CD4-positive, alpha-beta memory T cell (primary cell): ENCODE data around the gene SFN. TPM values are rescaled to one million over a fixed set of nuclear protein-coding genes. Genes with fewer than 3 reads are reported as not detected.
"Not testable (repeated sequence)": the region's sequence is repeated elsewhere in the genome, so short reads cannot be mapped to it uniquely, and the experiment has no call there.

ENCODE experiments used
- CTCF ChIA-PET: fragments of 350-600 bp; sonication (Branson Sonifier 250); formaldehyde crosslinking; loops from one replicate; lab custom pipeline; 2021; ENCODE audit warnings: inconsistent platforms; ENCODE audit not compliant: partially characterized antibody; lab: Charles Lee
- POLR2A ChIA-PET: fragments of 350-600 bp; sonication (Branson Sonifier 250); formaldehyde crosslinking; loops from one replicate; lab custom pipeline; 2021; ENCODE audit not compliant: partially characterized antibody; lab: Charles Lee
- DNase-seq, 5 donors: peaks; one replicate each; pipeline versions ENCODE4 v3.0.0 to v3.0.0-alpha.2; 2020 to 2022; ENCODE audit warnings: mixed read lengths in 1 of 5
- H3K27ac ChIP-seq: one replicate; pipeline ENCODE4 v1.7.0; 2013; ENCODE audit warnings: low read depth, low read length
- H3K27me3 ChIP-seq: 2 replicates; pipeline ENCODE4 v1.7.0; 2013; ENCODE audit warnings: mild to moderate bottlenecking, low read length, moderate library complexity; ENCODE audit not compliant: insufficient read depth
- H3K36me3 ChIP-seq: 2 replicates; pipeline ENCODE4 v1.7.0; 2013; ENCODE audit warnings: mild to moderate bottlenecking, low read length, moderate library complexity; ENCODE audit not compliant: insufficient read depth
- H3K4me1 ChIP-seq: 2 replicates; pipeline ENCODE4 v1.7.0; 2013; ENCODE audit warnings: mild to moderate bottlenecking, low read length, moderate library complexity; ENCODE audit not compliant: insufficient read depth
- H3K4me3 ChIP-seq, 2 donors: one replicate each; pipeline ENCODE4 v1.7.0; 2013; ENCODE audit warnings: low read length in 2 of 2, mild to moderate bottlenecking in 1 of 2
- H3K9me3 ChIP-seq, 2 donors: one replicate each; pipeline ENCODE4 v1.7.0; 2013; ENCODE audit warnings: low read length in 2 of 2, control low read depth in 1 of 2; ENCODE audit not compliant: control insufficient read depth in 1 of 2
- H3K27ac Mint-ChIP-seq, 7 donors: one replicate each; pipeline ENCODE4 v1.8.0; 2020 to 2021; ENCODE audit warnings: mixed read lengths in 7 of 7, mild to moderate bottlenecking in 6 of 7, inconsistent platforms in 3 of 7, moderate library complexity in 3 of 7
- H3K27me3 Mint-ChIP-seq, 2 donors: one replicate each; pipeline ENCODE4 v1.8.0; 2020 to 2021; ENCODE audit warnings: mixed read lengths in 2 of 2
- H3K36me3 Mint-ChIP-seq, 2 donors: one replicate each; pipeline ENCODE4 v1.8.0; 2020 to 2021; ENCODE audit warnings: mixed read lengths in 2 of 2, inconsistent platforms in 1 of 2, mild to moderate bottlenecking in 1 of 2
- H3K4me1 Mint-ChIP-seq, 4 donors: one replicate each; pipeline ENCODE4 v1.8.0; 2020 to 2021; ENCODE audit warnings: mixed read lengths in 4 of 4, mild to moderate bottlenecking in 1 of 4
- H3K4me3 Mint-ChIP-seq, 8 donors: one replicate each; pipeline ENCODE4 v1.8.0; 2020 to 2021; ENCODE audit warnings: mixed read lengths in 8 of 8, mild to moderate bottlenecking in 7 of 8, moderate library complexity in 6 of 8, inconsistent platforms in 3 of 8
- H3K9me3 Mint-ChIP-seq, 8 donors: one replicate each; pipeline ENCODE4 v1.8.0; 2020 to 2021; ENCODE audit warnings: mixed read lengths in 8 of 8, mild to moderate bottlenecking in 5 of 8, inconsistent platforms in 3 of 8, moderate library complexity in 1 of 8
- intact Hi-C: fragments of 100-400 bp; cut with micrococcal nuclease; formaldehyde crosslinking; loops from one replicate; pipeline ENCODE4 v1.15.1; 2023
- polyA plus RNA-seq, 2 donors: library from polyadenylated mRNA; unstranded; fragments of 300-500 nt; fragmentation: Illumina TruSeq; gene quantifications; one replicate each; pipeline ENCODE4 v1.2.3, GENCODE V29; 2021
- total RNA-seq, 2 experiments: library from RNA; stranded (reverse); gene quantifications; one replicate each; pipeline ENCODE4 v1.2.3, GENCODE V29; 2021

SFN gene
- total and polyA plus RNA-seq, 4 experiments from 2014 or later: 0.76 to 0.83 TPM; not detected in 2

DNA sequence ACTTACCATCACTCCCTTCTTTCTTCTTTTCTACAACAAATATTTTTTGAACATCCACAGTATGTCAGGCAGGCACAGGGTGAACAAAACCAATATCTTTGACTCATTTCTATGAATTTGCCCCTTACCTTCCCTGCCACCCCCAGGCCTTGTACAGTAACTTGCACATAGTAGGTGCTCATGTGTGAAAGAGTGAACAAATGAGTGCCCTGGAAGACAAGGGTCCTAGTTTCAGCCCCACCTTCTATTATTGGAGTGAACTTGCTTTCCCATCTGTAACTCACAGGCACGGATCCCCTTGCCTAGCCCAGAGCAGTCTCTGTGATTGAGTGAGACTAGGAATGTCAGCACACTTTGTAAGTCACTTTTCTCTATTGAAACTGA, 23.6 kb upstream of the SFN start:
- Histone ChIP-seq H3K36me3 (peaks cover 34% of the 10 kb centered on the region), H3K4me1 (peaks cover 34% of the 10 kb centered on the region), H3K27ac (peak overlapping the region; percentile 90), H3K4me3 (no peak overlapping the region), H3K27me3 (no peaks in the 10 kb centered on the region), H3K9me3 (no peaks in the 10 kb centered on the region)
- intact Hi-C loops: no loop called here
- H3K36me3 Mint-ChIP-seq: peaks cover 35 to 63% of the 10 kb centered on the region in 2 donors
- ChIA-PET POLR2A (interaction anchor here (0.6 to 1.2 kb wide), 3 partner anchors 20 to 51 kb away, joined by 3 to 4 read pairs (median 4); partner anchors contain the start of gene GPN2), CTCF (interaction anchor here (0.8 to 10.7 kb wide), 6 partner anchors 12 to 30 kb away, joined by 3 to 184 read pairs (median 3); partner anchors contain the start of gene ZDHHC18)
- no peaks in the 10 kb centered on the region for H3K9me3 Mint-ChIP-seq
- H3K27ac Mint-ChIP-seq: peak overlapping the region; percentile 88 to 97 (median 94)
- no peak for DNase-seq
- H3K4me3 Mint-ChIP-seq: peak overlapping the region in 6 of 8 donors; percentile 12 to 57 (median 38)
- no peaks in the 10 kb centered on the region for H3K27me3 Mint-ChIP-seq
- H3K4me1 Mint-ChIP-seq: peaks cover 21 to 46% (median 29%) of the 10 kb centered on the region in 4 donors

- CTCF ChIA-PET: interaction anchor here (1.4 to 10.7 kb wide), 3 partner anchors 17 to 37 kb away, joined by 4 to 184 read pairs (median 4); partner anchors contain the start of gene ZDHHC18
- H3K36me3 ChIP-seq: peaks cover 34% of the 10 kb centered on the region
- no peaks in the 10 kb centered on the region for H3K9me3 ChIP-seq
- H3K4me1 ChIP-seq: peaks cover 29% of the 10 kb centered on the region
- no peak for DNase-seq
- Mint-ChIP-seq H3K27me3 (no peaks in the 10 kb centered on the region), H3K36me3 (peaks cover 33 to 63% of the 10 kb centered on the region in 2 donors), H3K4me3 (no peak overlapping the region), H3K9me3 (no peaks in the 10 kb centered on the region), H3K4me1 (peaks cover 18 to 46% (median 25%) of the 10 kb centered on the region in 4 donors), H3K27ac (peak overlapping the region; percentile 88 to 97 (median 94))
- H3K27me3 ChIP-seq: no peaks in the 10 kb centered on the region
- H3K4me3 ChIP-seq: no peak overlapping the region
- POLR2A ChIA-PET: no interaction called here
- intact Hi-C loops: no loop called here
- H3K27ac ChIP-seq: peak overlapping the region; percentile 90
Measured at GRCh38 chr1:26839779-26840178, 23.2 kb upstream of the SFN start.

- POLR2A ChIA-PET: no interaction called here
- intact Hi-C loops: no loop called here
- peaks cover 51% of the 10 kb centered on the region for H3K36me3 ChIP-seq
Measured at GRCh38 chr1:26844424-26845196, 18.3 kb upstream of the SFN start.

DNA sequence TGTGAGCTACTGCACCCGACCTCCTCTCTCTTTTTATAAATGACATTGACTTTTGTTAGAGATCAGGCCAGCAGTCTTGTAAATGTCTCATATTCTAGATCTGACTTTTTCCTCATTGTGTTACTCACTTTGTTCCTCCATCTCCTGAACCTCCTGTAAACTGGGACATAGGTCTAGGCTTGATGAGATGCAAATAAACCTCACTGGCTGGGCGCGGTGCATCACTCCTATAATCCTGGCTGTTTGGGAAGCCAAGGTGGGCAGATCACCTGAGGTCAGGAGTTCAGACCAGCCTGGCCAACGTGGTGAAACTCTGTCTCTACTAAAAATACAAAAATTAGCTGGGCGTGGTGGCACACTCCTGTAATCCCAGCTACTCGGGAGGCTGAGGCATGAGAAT, 15.1 kb upstream of the SFN start:
- Mint-ChIP-seq H3K36me3 (peaks cover 44 to 77% of the 10 kb centered on the region in 2 donors), H3K27ac (peak overlapping the region in 6 of 7 donors; percentile 3 to 82 (median 35)), H3K4me1 (peaks cover 0 to 12% (median 7%) of the 10 kb centered on the region in 4 donors)
- H3K4me3 Mint-ChIP-seq, H3K27me3 Mint-ChIP-seq, H3K9me3 Mint-ChIP-seq, DNase-seq, H3K4me3 ChIP-seq, H3K27ac ChIP-seq, H3K4me1 ChIP-seq, H3K27me3 ChIP-seq, H3K9me3 ChIP-seq, intact Hi-C loops: not testable (repeated sequence)
- ChIA-PET CTCF (interaction anchor here (1.3 to 3.7 kb wide), 4 partner anchors 17 to 39 kb away, joined by 3 to 19 read pairs (median 4); no protein-coding TSS in a partner anchor), POLR2A (interaction anchor here (0.6 to 1.0 kb wide), 2 partner anchors 14 to 82 kb away, joined by 4 read pairs; no protein-coding TSS in a partner anchor)
- peaks cover 64% of the 10 kb centered on the region for H3K36me3 ChIP-seq

More at GRCh38 chr1:26844424-26845196, 18.3 kb upstream of the SFN start:
- CTCF ChIA-PET: no interaction called here
- Mint-ChIP-seq H3K27ac (peak overlapping the region in 4 of 7 donors; percentile 22 to 44 (median 32)), H3K36me3 (peaks cover 26 to 60% of the 10 kb centered on the region in 2 donors), H3K9me3 (no peaks in the 10 kb centered on the region), H3K4me3 (no peak overlapping the region), H3K4me1 (peaks cover under 1 to 10% (median 6%) of the 10 kb centered on the region in 4 donors), H3K27me3 (no peaks in the 10 kb centered on the region)
- no peak overlapping the region for H3K4me3 ChIP-seq
- H3K27me3 ChIP-seq: no peaks in the 10 kb centered on the region
- peaks cover 6% of the 10 kb centered on the region for H3K4me1 ChIP-seq
- DNase-seq: no peak
- H3K27ac ChIP-seq: no peak overlapping the region
- H3K9me3 ChIP-seq: no peaks in the 10 kb centered on the region

GRCh38 chr1:26848499-26848898, 14.4 kb upstream of the SFN start:
- intact Hi-C loops: no loop called here
- peaks cover 47 to 81% of the 10 kb centered on the region in 2 donors for H3K36me3 Mint-ChIP-seq
- POLR2A ChIA-PET: interaction anchor here (0.6 to 2.7 kb wide), 3 partner anchors 15 to 83 kb away, joined by 4 to 11 read pairs (median 4); no protein-coding TSS in a partner anchor

DNA sequence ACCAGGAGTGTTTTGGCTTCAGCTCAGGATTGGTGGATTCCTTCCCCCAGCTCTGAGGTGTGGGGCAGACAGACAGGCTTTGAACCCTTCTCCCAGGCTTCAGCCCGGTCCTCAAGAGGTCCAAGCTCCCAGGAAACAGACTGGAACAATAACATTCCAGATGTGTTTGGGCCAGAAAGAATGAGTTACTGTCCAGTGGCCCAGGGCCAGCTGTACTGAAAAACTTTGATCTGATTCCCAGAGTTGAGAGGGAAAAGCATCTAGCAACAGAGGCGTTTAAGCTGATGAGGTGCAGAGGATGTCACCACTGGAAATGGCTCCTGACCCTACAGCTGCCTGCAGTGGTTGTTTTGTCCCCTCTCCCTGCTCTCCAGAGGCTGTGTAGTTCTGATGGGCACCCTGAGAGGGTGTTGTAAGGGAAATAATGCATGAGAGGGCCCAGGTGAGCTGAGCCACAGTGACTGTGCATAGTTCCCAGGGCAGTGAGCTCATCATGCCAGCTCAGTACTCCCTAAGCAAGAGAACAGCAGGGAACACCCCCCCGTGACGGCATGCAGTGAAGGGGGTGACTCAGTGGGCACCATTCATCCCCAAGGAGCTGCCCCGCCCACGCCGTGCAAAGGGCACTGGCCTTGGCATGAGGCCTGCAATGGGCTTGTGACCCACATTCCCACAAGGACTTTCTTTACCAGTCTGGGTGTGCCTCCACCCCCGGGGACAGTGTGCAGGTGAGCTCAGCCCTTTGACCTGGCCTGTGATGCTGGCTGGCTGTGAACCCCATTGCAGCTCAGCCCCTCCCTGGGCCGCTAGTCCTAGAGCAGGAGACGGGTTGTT, 13.8 kb upstream of the SFN start:
- POLR2A ChIA-PET: interaction anchor here (1.0 to 2.7 kb wide), 2 partner anchors 16 kb away, joined by 3 to 11 read pairs; no protein-coding TSS in a partner anchor
- CTCF ChIA-PET: interaction anchor here (1.3 to 3.7 kb wide), 10 partner anchors 10 to 251 kb away, joined by 3 to 19 read pairs (median 8); partner anchors contain the start of gene PIGV
- peak overlapping the region in 2 of 7 donors; percentile 10 to 13 for H3K27ac Mint-ChIP-seq

More at GRCh38 chr1:26848499-26848898, 14.4 kb upstream of the SFN start:
- no peaks in the 10 kb centered on the region for H3K27me3 Mint-ChIP-seq
- H3K27ac ChIP-seq: no peak overlapping the region
- no peaks in the 10 kb centered on the region for H3K9me3 Mint-ChIP-seq
- peaks cover 3 to 15% (median 8%) of the 10 kb centered on the region in 4 donors for H3K4me1 Mint-ChIP-seq
- DNase-seq: no peak
- no peaks in the 10 kb centered on the region for H3K27me3 ChIP-seq
- H3K27ac Mint-ChIP-seq: peak overlapping the region in 4 of 7 donors; percentile 13 to 62 (median 40)
- H3K4me3 Mint-ChIP-seq: no peak overlapping the region
- CTCF ChIA-PET: interaction anchor here (1.3 to 3.7 kb wide), 7 partner anchors 14 to 39 kb away, joined by 4 to 19 read pairs (median 11); no protein-coding TSS in a partner anchor
- H3K4me3 ChIP-seq: no peak overlapping the region
- peaks cover 68% of the 10 kb centered on the region for H3K36me3 ChIP-seq
- H3K4me1 ChIP-seq: no peaks in the 10 kb centered on the region
- no peaks in the 10 kb centered on the region for H3K9me3 ChIP-seq

More for the DNA sequence above, 13.8 kb upstream of the SFN start:
- peaks cover 3 to 12% (median 8%) of the 10 kb centered on the region in 4 donors for H3K4me1 Mint-ChIP-seq
- H3K4me3 ChIP-seq: no peak overlapping the region
- H3K9me3 ChIP-seq: no peaks in the 10 kb centered on the region
- no peaks in the 10 kb centered on the region for H3K27me3 Mint-ChIP-seq
- H3K4me1 ChIP-seq: no peaks in the 10 kb centered on the region
- no peaks in the 10 kb centered on the region for H3K9me3 Mint-ChIP-seq
- no peaks in the 10 kb centered on the region for H3K27me3 ChIP-seq
- H3K36me3 Mint-ChIP-seq: peaks cover 44 to 78% of the 10 kb centered on the region in 2 donors
- peaks cover 75% of the 10 kb centered on the region for H3K36me3 ChIP-seq
- intact Hi-C loops: no loop called here
- H3K27ac ChIP-seq: no peak overlapping the region
- DNase-seq: no peak
- H3K4me3 Mint-ChIP-seq: no peak overlapping the region
